Panc1 (cell line): ENCODE results near the gene SCRN1.

Experiments
- CTCF ChIP-seq: fragments of 450-650 bp; IDR thresholded peaks from 2 replicates; pipeline ENCODE4 v1.5.1; 2017; ENCODE audit warnings: mild to moderate bottlenecking
- REST ChIP-seq, 2 experiments: IDR thresholded peaks; 2 replicates each; pipeline ENCODE4 v1.6.1; 2011 to 2012; ENCODE audit warnings: low read depth in 2 of 2, control low read depth in 1 of 2, low read length in 1 of 2, mild to moderate bottlenecking in 1 of 2, moderate library complexity in 1 of 2; ENCODE audit not compliant: insufficient read depth in 1 of 2
- SIN3A ChIP-seq: IDR thresholded peaks from 2 replicates; pipeline ENCODE4 v1.6.1; 2012; ENCODE audit warnings: low read depth, mild to moderate bottlenecking, low read length, moderate library complexity, borderline replicate concordance; ENCODE audit not compliant: insufficient read depth

DNA sequence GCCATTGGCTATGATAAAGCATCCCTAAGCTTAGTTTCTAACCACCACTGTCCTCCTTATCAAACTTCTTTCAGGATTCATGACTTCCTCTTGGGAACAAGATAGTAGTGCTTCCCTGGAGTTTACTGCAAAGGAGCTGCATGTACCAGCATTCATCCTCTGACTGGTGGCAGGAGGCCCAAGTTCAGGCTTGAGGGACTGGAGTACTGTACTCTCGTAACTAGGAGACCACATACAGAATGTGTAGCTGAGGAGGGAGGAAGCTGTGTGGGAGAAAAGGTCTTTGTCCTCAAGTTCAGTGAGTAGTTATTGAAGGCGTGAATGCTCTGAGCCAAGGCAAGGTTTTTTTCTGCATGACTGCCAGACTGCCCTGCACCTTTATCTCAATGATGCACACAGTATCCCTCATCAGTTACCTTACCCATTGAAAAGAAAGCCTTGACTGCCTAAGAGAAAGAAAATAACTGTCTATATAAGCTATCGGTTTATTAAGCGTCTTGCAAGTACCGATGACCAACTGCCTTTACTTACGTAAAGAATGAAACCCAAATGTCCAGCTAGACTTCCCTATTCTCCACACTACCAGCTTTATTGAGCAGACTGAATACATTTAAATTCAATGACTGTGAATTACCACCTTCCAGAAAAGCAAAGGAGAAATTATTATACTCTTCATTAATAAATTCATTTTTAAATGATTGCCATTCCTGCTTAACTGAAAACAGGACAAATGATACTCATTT, 12.8 kb downstream of the SCRN1 start:
- TF ChIP-seq SIN3A, result no peak
- no peak for TF ChIP-seq CTCF
- TF ChIP-seq REST (IDR thresholded peaks at IDR 0.05; ENCODE audit: insufficient read depth in 1 of 2, low read depth in 2 of 2, low read length in 1 of 2), result no peak
